ENCODE measurements around the gene EML2. TPM values are rescaled to one million over a fixed set of nuclear protein-coding genes. Genes with fewer than 3 reads are reported as not detected.
A peak's percentile ranks its signal among the peaks of the same experiment; 100 is the strongest.

The EML2 gene
- total and polyA plus RNA-seq, 10 of the 15 experiments (the other 5 are each of a cell fraction or from before 2014, with no cell fraction given): 1.6 to 64.0 (median 27.5) TPM

DNA sequence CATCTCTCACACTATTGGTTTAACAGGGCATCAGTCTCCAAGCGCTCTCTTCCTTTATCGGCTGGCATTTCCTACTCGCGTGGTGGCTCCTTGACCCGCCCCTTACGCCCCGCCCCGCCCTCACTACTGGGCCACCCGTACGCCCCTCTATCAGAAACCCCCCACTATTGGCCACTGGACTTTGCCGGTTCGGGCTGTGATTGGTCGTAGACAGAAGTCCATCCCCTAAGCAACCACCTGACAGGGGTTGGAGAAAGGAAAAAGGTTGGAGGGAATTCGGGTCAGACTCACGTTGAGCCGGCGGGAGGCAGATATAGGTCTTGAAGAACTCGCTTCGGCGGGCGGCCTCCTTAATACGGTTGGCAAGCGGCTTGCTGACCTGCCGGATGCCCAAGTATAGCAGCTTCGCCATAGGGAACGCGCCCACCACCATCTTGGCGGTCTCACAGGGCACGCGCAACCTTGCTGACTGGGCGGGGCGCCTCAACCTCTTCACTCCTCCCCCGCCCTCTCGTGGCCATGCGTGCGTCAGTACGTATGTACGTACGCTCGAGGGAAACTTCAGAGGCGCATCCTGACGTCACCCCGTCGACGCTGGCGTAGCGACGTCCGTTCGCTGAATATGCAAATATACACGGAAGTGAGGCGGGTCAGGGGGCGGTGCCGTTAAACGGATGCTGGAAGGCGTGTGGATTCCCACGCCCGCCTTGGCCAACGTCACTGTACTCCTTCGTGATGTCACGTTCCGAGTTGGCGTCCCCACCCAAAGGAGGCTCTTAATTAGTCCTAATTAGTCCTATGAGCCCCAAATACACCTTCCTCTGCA lies 54.7 kb downstream of the EML2 start, which contains the start of gene OPA3 (continued):
- TF ChIP-seq REST (IDR thresholded peaks at IDR 0.05; ENCODE audit: low read depth, low read length): no peak
- TF ChIP-seq HDAC6 (IDR thresholded peaks at IDR 0.05; ENCODE audit: unreplicated experiment): no peak
- TF ChIP-seq SMC3 (IDR thresholded peaks at IDR 0.05; ENCODE audit: borderline replicate concordance, low read length): no peak
- no peak for TF ChIP-seq SUZ12 (IDR thresholded peaks at IDR 0.05; ENCODE audit: unreplicated experiment)
- TF ChIP-seq IRF3 (IDR thresholded peaks at IDR 0.05): peak; percentile 81; the same call in 1 of the 2 replicates
- TF ChIP-seq BHLHE40 (IDR thresholded peaks at IDR 0.05; ENCODE audit: borderline replicate concordance in 1 of 2, low read depth in 2 of 2, low read length in 1 of 2): peak; percentile 72 to 92
- 0 out of 2 replicates have a peak, but pooled peaks have one; percentile 65 for TF ChIP-seq SIN3A (IDR thresholded peaks at IDR 0.05; ENCODE audit: low read depth, low read length)
- TF ChIP-seq CEBPB (IDR thresholded peaks at IDR 0.05; ENCODE audit: borderline replicate concordance in 1 of 2, low read depth in 2 of 2, low read length in 2 of 2): no peak
- TF ChIP-seq TARDBP (IDR thresholded peaks at IDR 0.05; ENCODE audit: borderline replicate concordance): no peak
- no peak for TF ChIP-seq FOXK2 (IDR thresholded peaks at IDR 0.05)
- peak; percentile 96 for TF ChIP-seq SP1 (IDR thresholded peaks at IDR 0.05; ENCODE audit: low read depth, low read length)
- TF ChIP-seq, protein P1, sequence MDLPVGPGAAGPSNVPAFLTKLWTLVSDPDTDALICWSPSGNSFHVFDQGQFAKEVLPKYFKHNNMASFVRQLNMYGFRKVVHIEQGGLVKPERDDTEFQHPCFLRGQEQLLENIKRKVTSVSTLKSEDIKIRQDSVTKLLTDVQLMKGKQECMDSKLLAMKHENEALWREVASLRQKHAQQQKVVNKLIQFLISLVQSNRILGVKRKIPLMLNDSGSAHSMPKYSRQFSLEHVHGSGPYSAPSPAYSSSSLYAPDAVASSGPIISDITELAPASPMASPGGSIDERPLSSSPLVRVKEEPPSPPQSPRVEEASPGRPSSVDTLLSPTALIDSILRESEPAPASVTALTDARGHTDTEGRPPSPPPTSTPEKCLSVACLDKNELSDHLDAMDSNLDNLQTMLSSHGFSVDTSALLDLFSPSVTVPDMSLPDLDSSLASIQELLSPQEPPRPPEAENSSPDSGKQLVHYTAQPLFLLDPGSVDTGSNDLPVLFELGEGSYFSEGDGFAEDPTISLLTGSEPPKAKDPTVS (IDR thresholded peaks at IDR 0.05; ENCODE audit: low read depth, low read length): no peak
- TF ChIP-seq MTA2 (IDR thresholded peaks at IDR 0.05; ENCODE audit: low read depth): peak; percentile 73
- no peak for TF ChIP-seq CBFB (IDR thresholded peaks at IDR 0.05; ENCODE audit: low read depth)

Data from GM12878 (cell line).